Body of pancreas (tissue), 4 donors: ENCODE measurements around the gene KCNMB2. TPM values are rescaled to one million over a fixed set of nuclear protein-coding genes. Genes with fewer than 3 reads are reported as not detected.

Experiments used
- ATAC-seq: fragments of 150-250 bp; one replicate; pipeline ENCODE4 v1.9.1; 2016
- DNase-seq, 4 donors: peaks; one replicate each; pipeline ENCODE4 v3.0.0-alpha.2; 2019
- H3K27ac ChIP-seq, 4 donors: fragments of 200-600 bp; sonication (generic); 1 replicate in 3 of 4; 2 replicates in 1 of 4; pipeline versions ENCODE4 v1.5.1 to v1.6.1; 2016 to 2019; ENCODE audit warnings: mild to moderate bottlenecking in 1 of 4, mixed read lengths in 1 of 4, moderate library complexity in 1 of 4
- H3K27me3 ChIP-seq, 2 donors: fragments of 200-600 bp; sonication (generic); one replicate each; pipeline ENCODE4 v1.6.0; 2016; ENCODE audit warnings: mild to moderate bottlenecking in 1 of 2
- H3K36me3 ChIP-seq, 2 donors: fragments of 200-600 bp; sonication (generic); replicated peaks in 1 of 2; 2 replicates each; pipeline ENCODE4 v1.5.1; 2016; ENCODE audit warnings: low read depth in 2 of 2; ENCODE audit not compliant: insufficient read depth in 1 of 2
- H3K4me1 ChIP-seq: fragments of 200-600 bp; sonication (generic); one replicate; pipeline ENCODE4 v1.6.0; 2016
- H3K4me3 ChIP-seq, 2 donors: fragments of 200-600 bp; sonication (generic); 1 replicate in 1 of 2; 2 replicates in 1 of 2; pipeline ENCODE4 v1.5.1; 2016 to 2019
- H3K9me3 ChIP-seq, 3 donors: fragments of 200-600 bp; sonication (generic); 1 replicate in 2 of 3; 2 replicates in 1 of 3; pipeline ENCODE4 v1.5.1; 2016
- CTCF ChIP-seq, 7 experiments: fragments of 450-650 bp in 4 of 7; fragments of 200-600 bp in 3 of 7; sonication (generic) in 3 of 7; IDR thresholded peaks; one replicate each; pipeline ENCODE4 v1.5.1; 2016 to 2019; ENCODE audit warnings: antibody characterized with exemption in 7 of 7
- POLR2A ChIP-seq, 3 donors: fragments of 450-650 bp; IDR thresholded peaks; one replicate each; pipeline ENCODE4 v1.6.1; 2016; ENCODE audit warnings: antibody characterized with exemption in 3 of 3, mild to moderate bottlenecking in 2 of 3
- WGBS, 2 donors: methylation state at CpG; one replicate each; pipeline ENCODE4 v1.1.5; 2017; 5-methylcytosine and 5-hydroxymethylcytosine counted together
- intact Hi-C: fragments of 100-400 bp; cut with DNase I; formaldehyde crosslinking; loops from one replicate; pipeline ENCODE4 v1.15.1; 2023
- total RNA-seq, 2 donors: library from RNA; depleted of rRNA; stranded (reverse); fragments of >200 nt; gene quantifications; one replicate each; pipeline ENCODE4 v1.1.0, GENCODE V29; 2016

The KCNMB2 gene
- total RNA-seq, 2 donors from 2014 or later: 2.3 TPM; not detected in 1

GRCh38 chr3:178665747-178666146 is 129.5 kb downstream of the KCNMB2 start:
- no peak for ATAC-seq
- Histone ChIP-seq H3K27me3 (no peaks in the 10 kb centered on the region), H3K9me3 (no peaks in the 10 kb centered on the region), H3K4me1 (no peaks in the 10 kb centered on the region), H3K36me3 (no peaks in the 10 kb centered on the region), H3K27ac (no peak overlapping the region), H3K4me3 (no peak overlapping the region)
- no peak for DNase-seq
- TF ChIP-seq CTCF (IDR thresholded peaks at IDR 0.05) (no peak), POLR2A (IDR thresholded peaks at IDR 0.05) (no peak)
- 47 to 49% methylated on average over 4 of the region's 4 CpGs for WGBS, 2 donors
- intact Hi-C loops: no loop called here

GRCh38 chr3:178669022-178669601 is 132.9 kb downstream of the KCNMB2 start:
- 13 to 26% methylated on average over 2 of the region's 2 CpGs for WGBS, 2 donors
- H3K4me1 ChIP-seq: no peaks in the 10 kb centered on the region
- H3K36me3 ChIP-seq: no peaks in the 10 kb centered on the region
- no peak overlapping the region for H3K27ac ChIP-seq
- no peak overlapping the region for H3K4me3 ChIP-seq
- ATAC-seq (peak; percentile 24), DNase-seq (no peak)
- no peaks in the 10 kb centered on the region for H3K27me3 ChIP-seq
- intact Hi-C loops: no loop called here
- no peaks in the 10 kb centered on the region for H3K9me3 ChIP-seq
- TF ChIP-seq POLR2A (IDR thresholded peaks at IDR 0.05) (no peak), CTCF (IDR thresholded peaks at IDR 0.05) (no peak)

- intact Hi-C loops: no loop called here
- no peak overlapping the region for H3K27ac ChIP-seq
- no peaks in the 10 kb centered on the region for H3K4me1 ChIP-seq
- H3K9me3 ChIP-seq: no peaks in the 10 kb centered on the region
- H3K27me3 ChIP-seq: no peaks in the 10 kb centered on the region
- H3K36me3 ChIP-seq: no peaks in the 10 kb centered on the region
- no peak overlapping the region for H3K4me3 ChIP-seq
- DNase-seq (no peak), ATAC-seq (no peak)
- no peak for TF ChIP-seq POLR2A (IDR thresholded peaks at IDR 0.05)
- 64 to 74% methylated on average over 2 of the region's 2 CpGs for WGBS, 2 donors
These were observed 133.5 kb downstream of the KCNMB2 start for GRCh38 chr3:178669758-178670157.

- 50 to 58% methylated on average over 3 of the region's 3 CpGs for WGBS, 2 donors
- Histone ChIP-seq H3K27me3 (no peaks in the 10 kb centered on the region), H3K27ac (no peak overlapping the region), H3K4me3 (no peak overlapping the region), H3K9me3 (no peaks in the 10 kb centered on the region), H3K4me1 (no peaks in the 10 kb centered on the region), H3K36me3 (no peaks in the 10 kb centered on the region)
- peak; percentile 15 for ATAC-seq
- DNase-seq: no peak
- intact Hi-C loops: no loop called here
- TF ChIP-seq POLR2A (IDR thresholded peaks at IDR 0.05): no peak
- TF ChIP-seq CTCF (IDR thresholded peaks at IDR 0.05): no peak
These were observed 135.1 kb downstream of the KCNMB2 start for GRCh38 chr3:178671377-178671776.

GRCh38 chr3:178671791-178672190 is 135.6 kb downstream of the KCNMB2 start:
- TF ChIP-seq POLR2A (IDR thresholded peaks at IDR 0.05) (no peak), CTCF (IDR thresholded peaks at IDR 0.05) (no peak)
- Histone ChIP-seq H3K27ac (no peak overlapping the region), H3K9me3 (no peaks in the 10 kb centered on the region), H3K4me3 (no peak overlapping the region), H3K36me3 (no peaks in the 10 kb centered on the region), H3K27me3 (no peaks in the 10 kb centered on the region), H3K4me1 (no peaks in the 10 kb centered on the region)
- intact Hi-C loops: no loop called here
- peak in 1 of 4 donors; percentile 4 for DNase-seq
- WGBS, 2 donors: 0 to 6% methylated on average over 1 of the region's 1 CpG
- ATAC-seq: peak; percentile 55
